BE2C (cell line): Measurements from ENCODE around the gene LETM1.

ENCODE experiments used
- DNase-seq: peaks from one replicate; pipeline ENCODE4 v3.0.0-alpha.2; 2020
- H3K27me3 ChIP-seq: fragments of 250-450 bp; sonication (Bioruptor Pico); 2 replicates; pipeline ENCODE4 v1.5.1; 2020; ENCODE audit warnings: mild to moderate bottlenecking
- H3K36me3 ChIP-seq: fragments of 250-450 bp; sonication (Bioruptor Pico); 2 replicates; pipeline ENCODE4 v1.5.1; 2020; ENCODE audit warnings: mild to moderate bottlenecking
- H3K4me1 ChIP-seq: fragments of 250-450 bp; sonication (Bioruptor Pico); 2 replicates; pipeline ENCODE4 v1.5.1; 2020
- H3K4me3 ChIP-seq: 2 replicates; pipeline ENCODE4 v1.5.1; 2011; ENCODE audit warnings: low read depth, low read length
- H3K9me3 ChIP-seq: fragments of 250-450 bp; sonication (Bioruptor Pico); 2 replicates; pipeline ENCODE4 v1.5.1; 2020
- CTCF ChIP-seq: IDR thresholded peaks from 2 replicates; pipeline ENCODE4 v1.5.1; 2012; ENCODE audit warnings: mild to moderate bottlenecking, low read depth, low read length

LETM1 gene

GRCh38 chr4:1866189-1866661 is 10.3 kb upstream of the LETM1 start:
- TF ChIP-seq CTCF = no peak
- H3K4me3 ChIP-seq = no peak overlapping the region
- DNase-seq = no peak
- H3K4me1 ChIP-seq = peaks cover 4% of the 10 kb centered on the region; the same call in 1 of the 2 replicates
- no peaks in the 10 kb centered on the region for H3K9me3 ChIP-seq
- H3K36me3 ChIP-seq = no peaks in the 10 kb centered on the region
- H3K27me3 ChIP-seq = no peaks in the 10 kb centered on the region

- no peak overlapping the region for H3K4me3 ChIP-seq
- H3K27me3 ChIP-seq = no peaks in the 10 kb centered on the region
- H3K36me3 ChIP-seq = no peaks in the 10 kb centered on the region
- TF ChIP-seq CTCF = no peak
- peaks cover 4% of the 10 kb centered on the region; the same call in 1 of the 2 replicates for H3K4me1 ChIP-seq
- DNase-seq = no peak
- H3K9me3 ChIP-seq = no peaks in the 10 kb centered on the region
These were observed 8.4 kb upstream of the LETM1 start for GRCh38 chr4:1864076-1865008.

- Histone ChIP-seq H3K4me3 (no peak overlapping the region), H3K4me1 (peaks cover 4% of the 10 kb centered on the region; the same call in 1 of the 2 replicates), H3K9me3 (no peaks in the 10 kb centered on the region), H3K36me3 (no peaks in the 10 kb centered on the region), H3K27me3 (no peaks in the 10 kb centered on the region)
- DNase-seq = no peak
- TF ChIP-seq CTCF = no peak
These were observed 7.5 kb upstream of the LETM1 start for GRCh38 chr4:1863297-1864033.

GRCh38 chr4:1862961-1863296 is 7.0 kb upstream of the LETM1 start:
- DNase-seq = no peak
- Histone ChIP-seq H3K27me3 (no peaks in the 10 kb centered on the region), H3K4me1 (peaks cover 4% of the 10 kb centered on the region; the same call in 1 of the 2 replicates), H3K9me3 (no peaks in the 10 kb centered on the region), H3K36me3 (no peaks in the 10 kb centered on the region), H3K4me3 (no peak overlapping the region)
- TF ChIP-seq CTCF = no peak

DNA sequence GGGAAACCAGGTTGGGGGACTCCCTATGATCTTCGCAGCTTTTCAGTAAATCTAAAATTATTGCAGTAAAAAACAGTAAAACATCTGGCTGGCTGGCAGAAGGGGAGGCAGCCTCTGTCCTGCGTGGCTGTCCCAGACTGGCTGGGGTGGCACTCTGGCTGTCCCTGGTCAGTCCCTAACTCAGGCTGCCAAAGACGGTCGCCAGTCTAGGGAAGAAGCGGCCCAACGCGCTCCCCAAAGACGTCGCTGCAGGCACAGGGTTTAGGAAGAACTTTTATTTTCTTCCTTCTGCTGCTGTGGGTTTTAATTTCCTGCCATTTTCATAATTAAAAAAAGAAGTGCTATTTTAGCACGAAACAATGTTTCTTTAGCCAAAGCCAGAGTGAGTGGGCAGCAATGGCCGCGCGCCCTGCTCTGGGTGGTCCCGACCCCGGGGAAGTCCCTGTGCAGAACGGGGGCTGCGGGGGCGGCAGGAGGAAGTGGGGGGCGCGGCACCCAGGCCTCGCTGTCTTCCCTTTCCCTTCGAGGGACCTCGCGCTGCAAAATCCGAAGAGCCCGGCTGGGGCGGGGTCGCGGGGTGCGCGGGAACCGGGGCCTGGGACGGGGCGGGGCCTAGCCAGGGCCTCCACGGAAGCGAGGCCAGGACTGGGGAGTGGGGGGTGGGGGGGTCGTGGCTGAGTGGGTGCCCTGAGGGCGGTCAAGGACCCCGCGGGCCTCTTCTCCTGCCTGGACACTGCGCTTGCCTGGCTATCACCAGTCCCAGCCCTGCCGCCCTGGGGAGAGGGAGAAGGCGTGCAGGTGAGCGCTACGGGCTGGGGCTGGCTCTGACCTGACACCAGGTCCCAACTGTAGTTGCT is 6.3 kb upstream of the LETM1 start:
- no peaks in the 10 kb centered on the region for H3K36me3 ChIP-seq

More for the DNA sequence above, 6.3 kb upstream of the LETM1 start:
- no peaks in the 10 kb centered on the region for H3K9me3 ChIP-seq
- DNase-seq = no peak
- H3K4me3 ChIP-seq = no peak overlapping the region
- H3K27me3 ChIP-seq = no peaks in the 10 kb centered on the region
- peaks cover 7% of the 10 kb centered on the region; the same call in 1 of the 2 replicates for H3K4me1 ChIP-seq
- no peak for TF ChIP-seq CTCF
